ENCODE measurements around the gene LOC101059915.
"Not testable (repeated sequence)": the region's sequence is repeated elsewhere in the genome, so short reads cannot be mapped to it uniquely, and the experiment has no call there.

The LOC101059915 gene

GRCh38 chrX:71659342-71659741 is 8.0 kb upstream of the LOC101059915 start:
- H3K4me1 ChIP-seq (ENCODE audit: low read depth) = no peaks in the 10 kb centered on the region
- H3K36me3 ChIP-seq (ENCODE audit: low read depth) = no peaks in the 10 kb centered on the region
- DNase-seq = no peak
- no peaks in the 10 kb centered on the region for H3K9me3 ChIP-seq
- no peak for TF ChIP-seq CTCF (IDR thresholded peaks at IDR 0.05)
- intact Hi-C loops (cut with DNase I, micrococcal nuclease) = no loop called here
- no peak overlapping the region for H3K4me3 ChIP-seq
- ATAC-seq = no peak

- no peak for TF ChIP-seq CTCF (IDR thresholded peaks at IDR 0.05)
- intact Hi-C loops (cut with DNase I, micrococcal nuclease) = no loop called here
- ATAC-seq (no peak), DNase-seq (peak in 1 of 3 donors; percentile 8)
- Histone ChIP-seq H3K4me1 (ENCODE audit: low read depth) (no peaks in the 10 kb centered on the region), H3K9me3 (no peaks in the 10 kb centered on the region), H3K4me3 (no peak overlapping the region), H3K36me3 (ENCODE audit: low read depth) (no peaks in the 10 kb centered on the region)
These were observed 7.4 kb upstream of the LOC101059915 start for GRCh38 chrX:71659959-71660358.

DNA sequence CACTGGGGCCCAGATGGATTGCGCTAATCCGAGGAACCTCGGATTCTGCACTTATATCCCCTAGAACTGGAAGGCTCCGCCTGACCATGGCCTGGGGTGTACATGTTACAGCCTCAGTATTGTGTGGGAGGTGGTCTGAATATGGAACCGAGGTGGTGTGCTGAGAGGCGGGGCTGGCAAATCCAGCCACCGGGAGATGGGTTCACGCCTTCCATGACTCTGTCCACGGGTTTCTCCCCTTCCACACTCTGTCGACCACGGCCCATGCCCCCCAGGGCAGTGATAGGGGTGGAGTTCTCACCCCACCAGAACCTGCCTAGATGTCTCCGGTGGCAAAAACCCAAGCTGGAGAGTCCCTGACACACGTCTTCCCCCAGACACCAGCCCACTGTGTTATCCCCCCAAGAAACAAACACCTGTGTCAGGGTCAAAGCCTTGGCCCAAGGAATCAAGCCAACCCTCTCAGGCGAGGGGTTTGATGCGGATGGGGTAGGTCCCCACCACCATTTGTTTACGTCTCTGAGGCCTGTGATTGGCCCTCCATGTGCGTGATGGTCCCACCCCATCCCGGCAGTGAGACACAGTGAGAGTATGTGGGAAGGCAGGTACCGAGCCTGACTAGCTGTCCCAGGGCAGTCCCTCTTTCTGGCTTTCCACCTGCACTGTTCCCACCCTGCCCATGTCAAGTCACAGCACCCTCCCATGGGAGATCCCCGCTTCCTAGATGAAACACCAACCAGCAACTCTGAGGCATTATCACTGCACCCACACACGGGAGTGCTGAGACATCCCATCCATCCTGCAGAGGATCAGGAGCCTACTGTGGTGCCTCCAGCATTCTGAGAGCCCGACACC is 6.6 kb upstream of the LOC101059915 start:
- Histone ChIP-seq H3K9me3 (no peaks in the 10 kb centered on the region), H3K36me3 (ENCODE audit: low read depth) (no peaks in the 10 kb centered on the region), H3K4me3 (no peak overlapping the region), H3K4me1 (ENCODE audit: low read depth) (no peaks in the 10 kb centered on the region)
- peak in 1 of 3 donors; percentile 12 for DNase-seq
- ATAC-seq = no peak
- intact Hi-C loops (cut with DNase I, micrococcal nuclease) = no loop called here
- TF ChIP-seq CTCF (IDR thresholded peaks at IDR 0.05) = no peak

- DNase-seq (peak in 1 of 3 donors; percentile 24), ATAC-seq (no peak)
- intact Hi-C loops (cut with DNase I, micrococcal nuclease) = no loop called here
- Histone ChIP-seq H3K4me3 (no peak overlapping the region), H3K36me3 (ENCODE audit: low read depth) (no peaks in the 10 kb centered on the region), H3K9me3 (no peaks in the 10 kb centered on the region), H3K4me1 (ENCODE audit: low read depth) (no peaks in the 10 kb centered on the region)
- TF ChIP-seq CTCF (IDR thresholded peaks at IDR 0.05) = no peak
These were observed 5.4 kb upstream of the LOC101059915 start for GRCh38 chrX:71661919-71662318.

DNA sequence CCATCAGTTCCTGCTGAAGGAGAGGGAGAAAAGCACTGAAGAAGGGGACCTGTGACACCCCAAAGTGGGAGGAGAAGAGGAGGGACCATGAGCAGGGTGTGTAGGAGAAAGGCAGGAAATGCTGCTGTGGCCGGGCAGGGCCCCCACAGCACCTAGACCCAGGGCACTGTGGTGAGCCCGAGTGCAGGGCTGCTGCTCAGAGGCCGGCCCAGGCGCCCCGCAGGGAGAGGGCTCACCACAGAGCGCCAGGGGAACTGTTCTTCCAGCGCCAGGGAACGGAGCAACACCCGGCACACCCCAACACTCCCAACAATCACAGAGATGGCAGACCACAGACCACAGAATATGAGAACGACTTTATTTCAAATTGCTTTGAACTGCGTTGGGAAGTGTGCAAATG is 4.7 kb upstream of the LOC101059915 start:
- ATAC-seq; intact Hi-C loops (cut with DNase I, micrococcal nuclease); H3K4me1 ChIP-seq (ENCODE audit: low read depth); H3K36me3 ChIP-seq (ENCODE audit: low read depth); H3K4me3 ChIP-seq; H3K9me3 ChIP-seq: not testable (repeated sequence)
- peak in 1 of 3 donors; percentile 29 for DNase-seq

DNA sequence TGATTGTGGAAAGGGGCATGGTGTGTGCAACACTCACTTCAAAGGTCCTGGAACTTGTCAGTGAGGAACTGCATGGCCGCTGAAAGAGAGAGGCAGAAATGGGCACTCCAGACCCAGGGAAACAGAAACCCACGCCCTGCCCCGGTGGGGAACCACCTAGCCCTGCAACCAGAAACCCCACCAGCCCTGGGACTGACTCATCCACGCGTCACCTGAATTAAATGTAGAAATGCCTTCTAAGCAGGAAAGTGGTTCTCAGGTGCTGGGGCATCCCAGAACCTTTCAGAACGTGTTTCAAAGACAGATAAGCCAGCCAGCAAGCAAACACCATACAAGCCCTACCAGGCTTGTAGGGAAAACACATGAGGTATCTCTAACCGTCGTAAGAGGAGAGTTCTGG is 4.1 kb upstream of the LOC101059915 start:
- H3K4me1 ChIP-seq (ENCODE audit: low read depth); H3K4me3 ChIP-seq; H3K9me3 ChIP-seq; intact Hi-C loops (cut with DNase I, micrococcal nuclease); H3K36me3 ChIP-seq (ENCODE audit: low read depth); ATAC-seq: not testable (repeated sequence)
- peak in 1 of 3 donors; percentile 2 for DNase-seq

- ATAC-seq (peak; percentile 59), DNase-seq (peak in 1 of 3 donors; percentile 30)
- H3K36me3 ChIP-seq (ENCODE audit: low read depth); H3K9me3 ChIP-seq; H3K4me3 ChIP-seq; intact Hi-C loops (cut with DNase I, micrococcal nuclease); H3K4me1 ChIP-seq (ENCODE audit: low read depth): not testable (repeated sequence)
These were observed 3.1 kb upstream of the LOC101059915 start for GRCh38 chrX:71664202-71664601.

Data from mucosa of descending colon (tissue), 3 donors.